Measurements from ENCODE around the gene SLC5A11. TPM values are rescaled to one million over a fixed set of nuclear protein-coding genes. Genes with fewer than 3 reads are reported as not detected.
"Not testable (repeated sequence)": the region's sequence is repeated elsewhere in the genome, so short reads cannot be mapped to it uniquely, and the experiment has no call there.

Gene SLC5A11
- total RNA-seq, 1 experiment from 2014 or later = 0.47 TPM

DNA sequence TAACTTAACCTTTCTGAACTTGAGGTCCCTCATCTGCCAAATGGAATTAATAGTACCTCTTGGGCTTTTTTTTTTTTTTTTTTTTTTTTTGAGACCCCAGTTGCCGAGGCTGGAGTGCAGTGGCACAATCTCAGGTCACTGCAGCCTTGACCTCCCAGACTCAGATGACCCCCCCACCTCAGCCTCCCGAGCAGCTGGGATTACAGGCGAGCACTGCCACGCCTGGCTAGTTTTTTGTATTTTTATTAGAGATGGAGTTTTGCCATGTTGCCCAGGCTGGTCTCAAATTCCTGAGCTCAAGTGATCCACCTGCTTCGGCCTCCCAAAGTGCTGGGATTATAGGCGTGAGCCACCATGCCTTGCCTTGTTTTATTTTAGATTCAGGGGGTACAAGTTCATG lies 33.0 kb upstream of the SLC5A11 start:
- BruUV-seq (replicated peaks) = not testable (repeated sequence)
- H3K36me3 ChIP-seq (ENCODE audit: control insufficient read depth in 1 of 2, insufficient read depth in 2 of 2, low read length in 2 of 2) = peaks cover 57 to 73% of the 10 kb centered on the region in 2 experiments
- CTCF ChIA-PET = interaction anchor here (1.3 kb wide), 1 partner anchor 12 kb away, joined by 3 read pairs; no protein-coding TSS in a partner anchor

DNA sequence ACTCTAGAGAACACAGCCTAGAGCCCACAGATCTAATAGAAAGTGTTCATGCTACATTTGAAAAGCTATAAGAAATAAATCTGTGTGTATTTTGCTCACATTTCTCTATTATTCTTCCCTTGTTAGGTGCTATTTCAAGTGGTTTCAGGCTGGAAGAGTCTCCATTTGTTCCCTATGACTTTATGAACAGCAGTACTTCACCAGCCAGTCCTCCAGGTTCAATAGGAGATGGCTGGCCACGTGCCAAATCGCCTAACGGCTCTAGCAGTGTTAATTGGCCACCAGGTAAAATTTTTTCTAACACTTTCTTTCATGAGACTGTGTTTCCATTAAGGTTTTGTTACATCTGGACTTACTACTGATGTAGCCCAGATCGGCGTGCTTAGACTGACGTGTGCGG lies 30.7 kb upstream of the SLC5A11 start:
- TF ChIP-seq EGR1 (IDR thresholded peaks at IDR 0.05; ENCODE audit: low read depth) (no peak), SIN3A (IDR thresholded peaks at IDR 0.05; ENCODE audit: low read depth) (no peak), YY1 (IDR thresholded peaks at IDR 0.05; ENCODE audit: extremely low read depth, insufficient replicate concordance, low read depth, low read length) (no peak), CEBPB (IDR thresholded peaks at IDR 0.05; ENCODE audit: low read depth) (no peak), SRF (IDR thresholded peaks at IDR 0.05; ENCODE audit: low read depth) (no peak), CBX3 (IDR thresholded peaks at IDR 0.05; ENCODE audit: low read depth) (no peak), JUND (IDR thresholded peaks at IDR 0.05) (no peak), EZH2phosphoT487 (IDR thresholded peaks at IDR 0.05; ENCODE audit: borderline replicate concordance) (no peak), SP1 (IDR thresholded peaks at IDR 0.05; ENCODE audit: low read depth) (no peak), FOSL1 (IDR thresholded peaks at IDR 0.05; ENCODE audit: low read depth) (no peak), EZH2 (IDR thresholded peaks at IDR 0.05) (no peak), ZNF274 (IDR thresholded peaks at IDR 0.05; ENCODE audit: low read depth, low read length) (no peak), RAD21 (IDR thresholded peaks at IDR 0.05; ENCODE audit: low read depth) (no peak), ZFX (IDR thresholded peaks at IDR 0.05) (no peak), POLR2A (IDR thresholded peaks at IDR 0.05; ENCODE audit: borderline replicate concordance, extremely low read depth, insufficient read depth, insufficient read length) (no peak), TCF7L2 (IDR thresholded peaks at IDR 0.05; ENCODE audit: borderline replicate concordance, extremely low read depth, insufficient read depth, insufficient read length) (no peak)
- TF ChIP-seq, protein P1, sequence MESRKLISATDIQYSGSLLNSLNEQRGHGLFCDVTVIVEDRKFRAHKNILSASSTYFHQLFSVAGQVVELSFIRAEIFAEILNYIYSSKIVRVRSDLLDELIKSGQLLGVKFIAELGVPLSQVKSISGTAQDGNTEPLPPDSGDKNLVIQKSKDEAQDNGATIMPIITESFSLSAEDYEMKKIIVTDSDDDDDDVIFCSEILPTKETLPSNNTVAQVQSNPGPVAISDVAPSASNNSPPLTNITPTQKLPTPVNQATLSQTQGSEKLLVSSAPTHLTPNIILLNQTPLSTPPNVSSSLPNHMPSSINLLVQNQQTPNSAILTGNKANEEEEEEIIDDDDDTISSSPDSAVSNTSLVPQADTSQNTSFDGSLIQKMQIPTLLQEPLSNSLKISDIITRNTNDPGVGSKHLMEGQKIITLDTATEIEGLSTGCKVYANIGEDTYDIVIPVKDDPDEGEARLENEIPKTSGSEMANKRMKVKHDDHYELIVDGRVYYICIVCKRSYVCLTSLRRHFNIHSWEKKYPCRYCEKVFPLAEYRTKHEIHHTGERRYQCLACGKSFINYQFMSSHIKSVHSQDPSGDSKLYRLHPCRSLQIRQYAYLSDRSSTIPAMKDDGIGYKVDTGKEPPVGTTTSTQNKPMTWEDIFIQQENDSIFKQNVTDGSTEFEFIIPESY (IDR thresholded peaks at IDR 0.05; ENCODE audit: extremely low read depth, insufficient replicate concordance, low read length) = no peak
- TF ChIP-seq, protein P2, sequence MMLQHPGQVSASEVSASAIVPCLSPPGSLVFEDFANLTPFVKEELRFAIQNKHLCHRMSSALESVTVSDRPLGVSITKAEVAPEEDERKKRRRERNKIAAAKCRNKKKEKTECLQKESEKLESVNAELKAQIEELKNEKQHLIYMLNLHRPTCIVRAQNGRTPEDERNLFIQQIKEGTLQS (IDR thresholded peaks at IDR 0.05) = no peak

More for the DNA sequence above, 33.0 kb upstream of the SLC5A11 start:
- RAD21 ChIA-PET (ENCODE audit: low non-redundant PET in 1 of 2, low total read pairs in 2 of 2, uncharacterized antibody in 2 of 2, unreplicated experiment in 2 of 2) = interaction anchor here in 1 of 2 experiments (0.7 kb wide), 1 partner anchor 319 kb away, joined by 5 read pairs; no protein-coding TSS in a partner anchor
- H3K9me3 ChIP-seq (ENCODE audit: control insufficient read depth in 1 of 2, insufficient read depth in 1 of 2, low read depth in 1 of 2, low read length in 2 of 2); H4K20me1 ChIP-seq (ENCODE audit: insufficient read depth); H3K4me3 ChIP-seq (replicated peaks in 1 of 2; ENCODE audit: low read depth in 1 of 2, low read length in 2 of 2); H3K79me2 ChIP-seq (ENCODE audit: insufficient read depth, low read length); POLR2A ChIA-PET; H3K27ac ChIP-seq (ENCODE audit: low read depth, low read length); H2AFZ ChIP-seq (ENCODE audit: low read depth, low read length, poor library complexity, severe bottlenecking); DNase-seq (ENCODE audit: low read depth, low spot score); H3K9ac ChIP-seq (ENCODE audit: low read length); ATAC-seq; H3K4me1 ChIP-seq (ENCODE audit: control insufficient read depth in 1 of 2, insufficient read depth in 2 of 2, low read length in 2 of 2); H3K4me2 ChIP-seq (ENCODE audit: low read length); intact Hi-C loops (cut with micrococcal nuclease); H3K9me2 ChIP-seq (ENCODE audit: insufficient read depth); H3K27me3 ChIP-seq (ENCODE audit: insufficient read depth, low read length): not testable (repeated sequence)

More for the DNA sequence above, 30.7 kb upstream of the SLC5A11 start:
- no peak overlapping the region for H3K27ac ChIP-seq (ENCODE audit: low read depth, low read length)
- no peaks in the 10 kb centered on the region for H3K9me2 ChIP-seq (ENCODE audit: insufficient read depth)
- no peak overlapping the region for H3K9ac ChIP-seq (ENCODE audit: low read length)
- DNase-seq (ENCODE audit: low read depth, low spot score) (no peak), ATAC-seq (no peak)
- no peaks in the 10 kb centered on the region for H3K27me3 ChIP-seq (ENCODE audit: insufficient read depth, low read length)
- ChIA-PET CTCF (no interaction called here), POLR2A (no interaction called here), RAD21 (ENCODE audit: low non-redundant PET in 1 of 2, low total read pairs in 2 of 2, uncharacterized antibody in 2 of 2, unreplicated experiment in 2 of 2) (no interaction called here)
- H3K9me3 ChIP-seq (ENCODE audit: control insufficient read depth in 1 of 2, insufficient read depth in 1 of 2, low read depth in 1 of 2, low read length in 2 of 2) = no peaks in the 10 kb centered on the region
- intact Hi-C loops (cut with micrococcal nuclease) = no loop called here
- H3K4me3 ChIP-seq (replicated peaks in 1 of 2; ENCODE audit: low read depth in 1 of 2, low read length in 2 of 2) = no peak overlapping the region
- no peaks in the 10 kb centered on the region for H3K4me1 ChIP-seq (ENCODE audit: control insufficient read depth in 1 of 2, insufficient read depth in 2 of 2, low read length in 2 of 2)
- BruUV-seq (replicated peaks) = no TSS peak
- no peak overlapping the region for H3K4me2 ChIP-seq (ENCODE audit: low read length)
- H3K79me2 ChIP-seq (ENCODE audit: insufficient read depth, low read length) = no peaks in the 10 kb centered on the region
- H3K36me3 ChIP-seq (ENCODE audit: control insufficient read depth in 1 of 2, insufficient read depth in 2 of 2, low read length in 2 of 2) = peaks cover 52 to 62% of the 10 kb centered on the region in 2 experiments
- H4K20me1 ChIP-seq (ENCODE audit: insufficient read depth) = no peaks in the 10 kb centered on the region
- H2AFZ ChIP-seq (ENCODE audit: low read depth, low read length, poor library complexity, severe bottlenecking) = no peak overlapping the region

All from HCT116 (cell line).